OCI-M2 (cell line): ENCODE data around the gene APMAP.

ENCODE experiments used
- DNase-seq: peaks from one replicate; lab custom pipeline; 2025; ENCODE audit not compliant: unreplicated experiment; lab: John Stamatoyannopoulos, UW

APMAP gene

GRCh38 chr20:24992487-24993205, at the start of gene APMAP:
Gene APMAP (minus strand): TSS chr20:24992751. CDS start chr20:24992688, 63 bp downstream.
- peak; percentile 38 for DNase-seq

- no peak for DNase-seq
Observed at GRCh38 chr20:25041813-25042530, 49.4 kb upstream of the APMAP start.

GRCh38 chr20:25040438-25040831, 47.9 kb upstream of the APMAP start:
- no peak for DNase-seq

- DNase-seq = no peak
Observed at GRCh38 chr20:25039697-25040437, 47.3 kb upstream of the APMAP start.

GRCh38 chr20:25038591-25039015, 46.1 kb upstream of the APMAP start:
- DNase-seq = no peak

- DNase-seq = no peak
Observed at GRCh38 chr20:25038103-25038410, 45.5 kb upstream of the APMAP start.

GRCh38 chr20:25037288-25038102, 44.9 kb upstream of the APMAP start:
- no peak for DNase-seq

- no peak for DNase-seq
Observed at GRCh38 chr20:25036331-25036936, 43.9 kb upstream of the APMAP start.

GRCh38 chr20:25035921-25036320, 43.4 kb upstream of the APMAP start:
- no peak for DNase-seq

- no peak for DNase-seq
Observed at GRCh38 chr20:25033924-25034300, 41.4 kb upstream of the APMAP start.

GRCh38 chr20:25033265-25033923, 40.8 kb upstream of the APMAP start:
- no peak for DNase-seq

GRCh38 chr20:25032478-25033264, 40.1 kb upstream of the APMAP start:
- DNase-seq = no peak

- DNase-seq = no peak
Observed at GRCh38 chr20:25032065-25032477, 39.5 kb upstream of the APMAP start.

GRCh38 chr20:25031241-25031640, 38.7 kb upstream of the APMAP start:
- DNase-seq = no peak

- DNase-seq = no peak
Observed at GRCh38 chr20:25030649-25031207, 38.2 kb upstream of the APMAP start.

- no peak for DNase-seq
Observed at GRCh38 chr20:25030007-25030648, 37.6 kb upstream of the APMAP start.

- DNase-seq = no peak
Observed at GRCh38 chr20:25025986-25026605, 33.5 kb upstream of the APMAP start.
